ENCODE measurements around the gene C7orf57. TPM values are rescaled to one million over a fixed set of nuclear protein-coding genes. Genes with fewer than 3 reads are reported as not detected.

Gene C7orf57
- total and polyA plus RNA-seq, 2 donors (not counting 1 experiment from before 2014, with no cell fraction given): not detected

DNA sequence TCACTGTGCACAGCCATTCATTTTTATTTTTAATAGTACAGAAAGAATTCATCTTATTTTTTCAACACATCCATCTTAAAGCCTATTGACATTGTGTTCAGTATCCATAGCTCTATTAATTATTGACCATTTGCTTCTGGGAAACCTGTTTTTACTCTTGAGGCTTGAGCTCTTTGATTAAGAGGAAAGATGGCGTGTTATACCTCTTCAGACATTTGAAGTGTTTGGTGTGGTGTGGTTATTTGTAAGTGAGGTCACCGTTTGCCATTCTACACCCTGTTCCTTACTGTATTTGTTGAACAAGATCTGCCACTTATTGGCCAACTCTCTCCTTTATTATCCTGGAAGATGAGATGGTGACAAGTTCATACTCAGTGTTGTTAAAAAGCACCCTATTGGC lies 18.4 kb downstream of the C7orf57 start:
- intact Hi-C loops (cut with micrococcal nuclease): no loop called here
- Mint-ChIP-seq H3K27me3 (peaks cover 5% of the 10 kb centered on the region), H3K4me1 (peaks cover 6% of the 10 kb centered on the region), H3K9me3 (ENCODE audit: insufficient read depth) (peaks cover 7% of the 10 kb centered on the region), H3K4me3 (no peak overlapping the region), H3K27ac (no peak overlapping the region)
- no peak for TF ChIP-seq EZH2 (IDR thresholded peaks at IDR 0.05; ENCODE audit: borderline replicate concordance, insufficient read depth, low read depth, low read length, poor library complexity, severe bottlenecking)
- TF ChIP-seq, protein P1, sequence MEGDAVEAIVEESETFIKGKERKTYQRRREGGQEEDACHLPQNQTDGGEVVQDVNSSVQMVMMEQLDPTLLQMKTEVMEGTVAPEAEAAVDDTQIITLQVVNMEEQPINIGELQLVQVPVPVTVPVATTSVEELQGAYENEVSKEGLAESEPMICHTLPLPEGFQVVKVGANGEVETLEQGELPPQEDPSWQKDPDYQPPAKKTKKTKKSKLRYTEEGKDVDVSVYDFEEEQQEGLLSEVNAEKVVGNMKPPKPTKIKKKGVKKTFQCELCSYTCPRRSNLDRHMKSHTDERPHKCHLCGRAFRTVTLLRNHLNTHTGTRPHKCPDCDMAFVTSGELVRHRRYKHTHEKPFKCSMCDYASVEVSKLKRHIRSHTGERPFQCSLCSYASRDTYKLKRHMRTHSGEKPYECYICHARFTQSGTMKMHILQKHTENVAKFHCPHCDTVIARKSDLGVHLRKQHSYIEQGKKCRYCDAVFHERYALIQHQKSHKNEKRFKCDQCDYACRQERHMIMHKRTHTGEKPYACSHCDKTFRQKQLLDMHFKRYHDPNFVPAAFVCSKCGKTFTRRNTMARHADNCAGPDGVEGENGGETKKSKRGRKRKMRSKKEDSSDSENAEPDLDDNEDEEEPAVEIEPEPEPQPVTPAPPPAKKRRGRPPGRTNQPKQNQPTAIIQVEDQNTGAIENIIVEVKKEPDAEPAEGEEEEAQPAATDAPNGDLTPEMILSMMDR (IDR thresholded peaks at IDR 0.05): no peak
- no peak for ATAC-seq (ENCODE audit: low read depth)
- no peak overlapping the region for H3K4me3 ChIP-seq (ENCODE audit: control extremely low read depth in 1 of 5, extremely low read depth in 1 of 5, insufficient read depth in 1 of 5, low read depth in 2 of 5, low read length in 4 of 5)
- no peak overlapping the region for H3K27ac ChIP-seq (ENCODE audit: low read length in 2 of 2)
- no peak for DNase-seq
- H4K20me1 ChIP-seq (ENCODE audit: control insufficient read depth, insufficient read depth, low read length, poor library complexity, severe bottlenecking): no peaks in the 10 kb centered on the region
- CTCF ChIA-PET: no interaction called here
- H3K9me3 ChIP-seq (ENCODE audit: control extremely low read depth in 1 of 3, control insufficient read depth in 2 of 3, insufficient read depth in 1 of 3, low read length in 2 of 3): peaks cover 0 to 2% (median 0%) of the 10 kb centered on the region in 3 donors
- H3K4me2 ChIP-seq (replicated peaks; ENCODE audit: low read depth, low read length, poor library complexity, severe bottlenecking): no peak overlapping the region
- H3K36me3 ChIP-seq (replicated peaks in 1 of 2; ENCODE audit: control extremely low read depth in 1 of 2, control insufficient read depth in 1 of 2, extremely low read depth in 1 of 2, insufficient read depth in 2 of 2, low read length in 1 of 2): no peaks in the 10 kb centered on the region
- H3K4me1 ChIP-seq (ENCODE audit: control insufficient read depth in 2 of 2, insufficient read depth in 2 of 2, low read length in 2 of 2): no peaks in the 10 kb centered on the region
- POLR2A ChIA-PET: no interaction called here
- H3K9ac ChIP-seq (ENCODE audit: low read length): no peak overlapping the region
- no CpG with 5 or more reads among the region's 2 CpGs for WGBS (ENCODE audit: insufficient coverage)
- peaks cover 0 to 2% (median 0%) of the 10 kb centered on the region in 4 experiments for H3K27me3 ChIP-seq (replicated peaks in 1 of 4; ENCODE audit: control extremely low read depth in 1 of 4, control insufficient read depth in 3 of 4, insufficient read depth in 4 of 4, low read length in 3 of 4)
- H2AFZ ChIP-seq (ENCODE audit: insufficient read depth, low read depth, low read length, poor library complexity, severe bottlenecking): no peak overlapping the region
- no peaks in the 10 kb centered on the region for H3K79me2 ChIP-seq (ENCODE audit: control insufficient read depth, insufficient read depth, low read length)

DNA sequence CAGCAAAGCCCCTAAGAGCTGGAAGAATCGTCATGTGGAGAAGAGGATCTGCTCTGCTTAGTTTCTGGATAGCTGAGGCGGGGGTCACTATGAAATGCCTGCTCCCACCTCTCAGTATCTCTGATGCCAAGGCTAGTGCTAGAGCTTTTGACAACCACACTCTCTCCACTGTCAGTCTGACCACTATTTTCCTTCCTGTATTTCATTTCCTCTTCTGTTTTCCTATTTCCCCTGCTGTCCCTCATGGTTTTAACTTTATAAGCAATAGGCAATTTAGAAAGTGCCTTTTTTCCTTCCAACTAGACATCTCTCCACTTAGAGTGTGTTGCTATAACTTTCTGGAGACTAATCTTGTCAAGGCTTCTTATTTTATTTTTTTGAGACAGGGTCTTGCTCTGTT lies 23.6 kb downstream of the C7orf57 start:
- no peak for ATAC-seq (ENCODE audit: low read depth)
- peaks cover 7% of the 10 kb centered on the region for H3K9me3 Mint-ChIP-seq (ENCODE audit: insufficient read depth)
- CTCF ChIA-PET: interaction anchor here (1.3 to 1.8 kb wide), 2 partner anchors 9 to 12 kb away, joined by 3 to 4 read pairs; no protein-coding TSS in a partner anchor
- no peak overlapping the region for H3K4me3 Mint-ChIP-seq
- Histone ChIP-seq H3K27ac (ENCODE audit: low read length in 2 of 2) (no peak overlapping the region), H4K20me1 (ENCODE audit: control insufficient read depth, insufficient read depth, low read length, poor library complexity, severe bottlenecking) (no peaks in the 10 kb centered on the region), H3K27me3 (replicated peaks in 1 of 4; ENCODE audit: control extremely low read depth in 1 of 4, control insufficient read depth in 3 of 4, insufficient read depth in 4 of 4, low read length in 3 of 4) (peaks cover 0 to 5% (median 0%) of the 10 kb centered on the region in 4 experiments), H3K4me3 (ENCODE audit: control extremely low read depth in 1 of 5, extremely low read depth in 1 of 5, insufficient read depth in 1 of 5, low read depth in 2 of 5, low read length in 4 of 5) (no peak overlapping the region), H3K9me3 (ENCODE audit: control extremely low read depth in 1 of 3, control insufficient read depth in 2 of 3, insufficient read depth in 1 of 3, low read length in 2 of 3) (peaks cover 0 to 2% (median 0%) of the 10 kb centered on the region in 3 donors), H3K79me2 (ENCODE audit: control insufficient read depth, insufficient read depth, low read length) (no peaks in the 10 kb centered on the region), H3K36me3 (replicated peaks in 1 of 2; ENCODE audit: control extremely low read depth in 1 of 2, control insufficient read depth in 1 of 2, extremely low read depth in 1 of 2, insufficient read depth in 2 of 2, low read length in 1 of 2) (no peaks in the 10 kb centered on the region), H3K4me2 (replicated peaks; ENCODE audit: low read depth, low read length, poor library complexity, severe bottlenecking) (no peak overlapping the region), H3K9ac (ENCODE audit: low read length) (no peak overlapping the region), H3K4me1 (ENCODE audit: control insufficient read depth in 2 of 2, insufficient read depth in 2 of 2, low read length in 2 of 2) (no peaks in the 10 kb centered on the region), H2AFZ (ENCODE audit: insufficient read depth, low read depth, low read length, poor library complexity, severe bottlenecking) (no peak overlapping the region)
- no peaks in the 10 kb centered on the region for H3K4me1 Mint-ChIP-seq
- POLR2A ChIA-PET: no interaction called here
- no peak overlapping the region for H3K27ac Mint-ChIP-seq
- no peak for TF ChIP-seq EZH2 (IDR thresholded peaks at IDR 0.05; ENCODE audit: borderline replicate concordance, insufficient read depth, low read depth, low read length, poor library complexity, severe bottlenecking)
- TF ChIP-seq, protein P1 (IDR thresholded peaks at IDR 0.05): no peak
- WGBS (ENCODE audit: insufficient coverage): no CpG with 5 or more reads among the region's 2 CpGs
- intact Hi-C loops (cut with micrococcal nuclease): no loop called here
- DNase-seq: no peak
- peaks cover 19% of the 10 kb centered on the region for H3K27me3 Mint-ChIP-seq
